ENCODE data around the gene RIPOR1.
A peak's percentile ranks its signal among the peaks of the same experiment; 100 is the strongest.

The RIPOR1 gene, protein sequence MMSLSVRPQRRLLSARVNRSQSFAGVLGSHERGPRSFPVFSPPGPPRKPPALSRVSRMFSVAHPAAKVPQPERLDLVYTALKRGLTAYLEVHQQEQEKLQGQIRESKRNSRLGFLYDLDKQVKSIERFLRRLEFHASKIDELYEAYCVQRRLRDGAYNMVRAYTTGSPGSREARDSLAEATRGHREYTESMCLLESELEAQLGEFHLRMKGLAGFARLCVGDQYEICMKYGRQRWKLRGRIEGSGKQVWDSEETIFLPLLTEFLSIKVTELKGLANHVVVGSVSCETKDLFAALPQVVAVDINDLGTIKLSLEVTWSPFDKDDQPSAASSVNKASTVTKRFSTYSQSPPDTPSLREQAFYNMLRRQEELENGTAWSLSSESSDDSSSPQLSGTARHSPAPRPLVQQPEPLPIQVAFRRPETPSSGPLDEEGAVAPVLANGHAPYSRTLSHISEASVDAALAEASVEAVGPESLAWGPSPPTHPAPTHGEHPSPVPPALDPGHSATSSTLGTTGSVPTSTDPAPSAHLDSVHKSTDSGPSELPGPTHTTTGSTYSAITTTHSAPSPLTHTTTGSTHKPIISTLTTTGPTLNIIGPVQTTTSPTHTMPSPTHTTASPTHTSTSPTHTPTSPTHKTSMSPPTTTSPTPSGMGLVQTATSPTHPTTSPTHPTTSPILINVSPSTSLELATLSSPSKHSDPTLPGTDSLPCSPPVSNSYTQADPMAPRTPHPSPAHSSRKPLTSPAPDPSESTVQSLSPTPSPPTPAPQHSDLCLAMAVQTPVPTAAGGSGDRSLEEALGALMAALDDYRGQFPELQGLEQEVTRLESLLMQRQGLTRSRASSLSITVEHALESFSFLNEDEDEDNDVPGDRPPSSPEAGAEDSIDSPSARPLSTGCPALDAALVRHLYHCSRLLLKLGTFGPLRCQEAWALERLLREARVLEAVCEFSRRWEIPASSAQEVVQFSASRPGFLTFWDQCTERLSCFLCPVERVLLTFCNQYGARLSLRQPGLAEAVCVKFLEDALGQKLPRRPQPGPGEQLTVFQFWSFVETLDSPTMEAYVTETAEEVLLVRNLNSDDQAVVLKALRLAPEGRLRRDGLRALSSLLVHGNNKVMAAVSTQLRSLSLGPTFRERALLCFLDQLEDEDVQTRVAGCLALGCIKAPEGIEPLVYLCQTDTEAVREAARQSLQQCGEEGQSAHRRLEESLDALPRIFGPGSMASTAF

DNA sequence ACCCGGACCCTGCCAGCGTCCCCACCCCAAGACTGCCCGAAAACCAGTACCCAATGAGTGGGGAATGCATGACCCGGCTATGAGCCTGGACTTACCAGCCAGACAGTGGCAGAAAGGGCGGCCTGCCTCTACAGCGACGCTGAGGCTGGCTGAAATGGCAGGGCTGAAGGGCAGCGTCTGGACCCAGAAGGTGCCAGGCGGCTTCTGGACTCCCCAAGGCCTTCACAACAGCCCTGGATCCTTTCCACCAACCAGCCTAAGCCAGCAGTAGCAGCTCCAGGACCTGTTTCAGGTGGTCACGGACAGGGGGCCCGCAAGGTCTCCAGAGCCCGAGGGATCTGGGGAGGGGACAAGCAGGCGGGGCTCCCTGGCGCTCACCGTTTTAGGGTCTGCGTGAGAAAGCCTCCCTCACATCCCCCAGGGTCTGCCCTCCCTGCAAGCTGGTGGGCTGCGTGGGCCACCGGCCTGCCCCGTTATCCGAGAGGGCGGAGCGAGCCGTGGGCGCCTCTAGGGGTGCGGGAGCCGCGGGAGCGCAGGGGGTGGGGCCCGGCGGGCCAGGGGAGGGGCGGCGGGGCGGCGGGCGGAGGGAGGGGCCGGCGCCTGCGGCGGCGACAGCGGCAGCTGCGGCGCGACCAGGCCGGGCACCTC lies at the start of gene RIPOR1:
Gene RIPOR1, plus strand, starts transcription at position 608 of the 648 bp plus-strand sequence. CDS start 9,618 bp downstream, outside the sequence.
- H3K27ac ChIP-seq: peak within 1 kb of the TSS; percentile 82
- TF ChIP-seq ZFX (IDR thresholded peaks at IDR 0.05): no peak
- TF ChIP-seq, protein P1, sequence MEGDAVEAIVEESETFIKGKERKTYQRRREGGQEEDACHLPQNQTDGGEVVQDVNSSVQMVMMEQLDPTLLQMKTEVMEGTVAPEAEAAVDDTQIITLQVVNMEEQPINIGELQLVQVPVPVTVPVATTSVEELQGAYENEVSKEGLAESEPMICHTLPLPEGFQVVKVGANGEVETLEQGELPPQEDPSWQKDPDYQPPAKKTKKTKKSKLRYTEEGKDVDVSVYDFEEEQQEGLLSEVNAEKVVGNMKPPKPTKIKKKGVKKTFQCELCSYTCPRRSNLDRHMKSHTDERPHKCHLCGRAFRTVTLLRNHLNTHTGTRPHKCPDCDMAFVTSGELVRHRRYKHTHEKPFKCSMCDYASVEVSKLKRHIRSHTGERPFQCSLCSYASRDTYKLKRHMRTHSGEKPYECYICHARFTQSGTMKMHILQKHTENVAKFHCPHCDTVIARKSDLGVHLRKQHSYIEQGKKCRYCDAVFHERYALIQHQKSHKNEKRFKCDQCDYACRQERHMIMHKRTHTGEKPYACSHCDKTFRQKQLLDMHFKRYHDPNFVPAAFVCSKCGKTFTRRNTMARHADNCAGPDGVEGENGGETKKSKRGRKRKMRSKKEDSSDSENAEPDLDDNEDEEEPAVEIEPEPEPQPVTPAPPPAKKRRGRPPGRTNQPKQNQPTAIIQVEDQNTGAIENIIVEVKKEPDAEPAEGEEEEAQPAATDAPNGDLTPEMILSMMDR (conservative IDR thresholded peaks at IDR 0.05): no peak

DNA sequence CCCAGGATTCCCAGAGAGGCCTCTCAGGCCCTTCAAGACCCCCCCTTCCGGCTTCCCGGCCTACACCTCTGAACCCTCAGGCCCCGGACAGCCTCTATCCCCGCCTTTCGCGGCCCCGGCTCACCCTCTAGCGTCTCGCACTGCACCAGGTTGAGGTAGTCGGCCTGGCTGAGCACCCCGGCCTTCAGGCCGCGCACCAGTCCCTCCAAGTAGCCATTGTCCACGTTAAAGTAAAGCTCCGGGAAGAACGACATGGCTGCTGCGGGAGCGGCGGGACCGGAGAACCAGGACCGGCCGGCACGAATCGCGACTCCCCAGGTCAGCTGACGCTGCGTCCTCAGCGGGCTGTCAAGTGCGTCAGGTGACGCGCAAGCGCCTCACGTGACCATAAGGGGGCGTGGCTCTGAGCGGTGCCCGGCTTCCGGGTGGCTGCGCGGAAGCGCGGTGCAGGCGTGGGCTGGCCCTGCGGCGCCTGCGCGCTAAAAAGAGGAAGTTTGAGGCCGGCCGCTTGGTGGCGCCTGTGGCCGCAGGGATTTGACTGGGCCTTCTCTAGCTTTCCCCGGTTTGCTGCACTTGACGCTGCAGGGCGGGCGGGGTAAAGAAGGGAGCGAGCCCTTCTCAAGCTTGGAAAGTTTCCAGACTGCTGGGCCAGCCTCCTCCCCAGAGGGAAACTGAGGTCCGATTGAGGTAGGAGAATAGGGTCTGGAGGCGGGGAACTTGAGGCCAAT lies 47.6 kb upstream of the RIPOR1 start, which contains the start of gene ATP6V0D1:
Gene ATP6V0D1, minus strand, starts transcription at position 325 of the 728 bp plus-strand sequence. Its CDS starts 71 bp downstream, at position 254.
- TF ChIP-seq ZFX (IDR thresholded peaks at IDR 0.05): peak; percentile 71
- TF ChIP-seq, protein P1 (conservative IDR thresholded peaks at IDR 0.05): peak; percentile 95
- H3K27ac ChIP-seq: peak within 1 kb of the TSS; percentile 74

DNA sequence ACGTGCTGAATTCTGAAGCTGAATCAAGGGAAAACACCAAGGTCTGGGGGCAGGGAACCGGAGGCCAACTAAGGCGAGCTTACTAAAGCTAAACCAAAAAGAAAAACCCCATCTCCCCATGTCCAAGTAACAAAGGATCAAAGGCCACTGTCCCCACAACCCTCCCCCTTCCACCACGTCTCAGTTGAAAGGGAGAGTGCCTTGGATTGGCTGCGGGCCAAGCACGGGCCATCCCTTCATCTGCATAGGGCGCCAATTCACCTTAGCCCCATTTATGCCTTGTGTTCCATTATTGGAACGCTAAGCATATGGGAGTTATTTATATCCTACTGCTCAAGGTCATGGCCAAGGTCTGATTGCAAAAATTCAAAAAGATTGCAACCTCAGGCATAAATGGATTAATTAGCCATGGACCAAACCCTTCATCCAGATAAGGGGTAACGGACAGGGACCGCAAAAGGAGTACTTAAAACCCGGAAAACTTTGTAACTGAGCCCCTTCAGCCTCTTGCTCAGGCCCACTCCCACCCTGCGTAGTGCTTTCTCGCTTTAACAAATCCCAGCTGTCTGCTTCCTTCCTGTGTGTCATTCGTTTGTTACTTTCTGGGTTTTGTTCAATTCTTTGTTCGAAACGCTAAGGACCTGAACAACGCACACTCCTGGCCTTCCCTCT lies 46.9 kb upstream of the RIPOR1 start:
- H3K27ac ChIP-seq: peak overlapping the region; percentile 74

DNA sequence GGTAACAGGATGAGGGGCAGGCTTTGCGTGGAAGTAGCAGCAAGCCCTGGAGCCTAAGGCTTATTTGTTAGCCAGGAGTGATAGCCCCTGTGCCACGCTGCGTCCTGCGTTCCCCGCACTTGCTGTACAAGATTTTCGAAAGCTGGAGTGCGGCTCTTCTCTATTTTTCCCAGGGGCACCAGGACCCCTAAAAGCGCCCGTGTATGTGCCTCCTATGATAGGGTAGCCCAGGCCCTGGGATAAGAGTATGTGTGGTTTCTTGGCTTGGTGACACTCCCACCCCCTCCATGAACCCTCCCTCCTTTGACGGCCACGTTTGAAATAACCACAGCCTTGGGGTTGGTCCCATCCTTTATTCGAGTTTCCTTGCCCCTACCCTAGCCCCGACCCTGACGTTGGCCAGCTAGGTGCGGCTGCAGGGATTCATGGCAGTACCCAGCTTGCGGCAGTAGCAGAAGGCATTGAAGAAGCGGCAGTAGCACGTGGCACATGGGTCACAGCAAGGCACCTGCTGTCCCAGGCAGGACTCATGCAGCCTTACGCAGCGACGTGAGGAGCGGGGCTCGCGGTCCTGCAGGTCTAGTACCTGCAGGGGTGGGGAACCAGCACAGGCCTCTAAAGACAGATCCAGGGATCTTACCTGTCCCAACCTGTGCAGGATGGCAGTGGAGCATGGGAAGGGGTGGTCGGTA lies 46.2 kb upstream of the RIPOR1 start:
- TF ChIP-seq, protein P1 (conservative IDR thresholded peaks at IDR 0.05): no peak
- TF ChIP-seq ZFX (IDR thresholded peaks at IDR 0.05): no peak
- peak overlapping the region; percentile 74; the same call in 1 of the 2 replicates for H3K27ac ChIP-seq

More for the DNA sequence above, 46.9 kb upstream of the RIPOR1 start:
- TF ChIP-seq, protein P1 (conservative IDR thresholded peaks at IDR 0.05): peak; percentile 58; the same call in 1 of the 2 replicates
- TF ChIP-seq ZFX (IDR thresholded peaks at IDR 0.05): no peak

DNA sequence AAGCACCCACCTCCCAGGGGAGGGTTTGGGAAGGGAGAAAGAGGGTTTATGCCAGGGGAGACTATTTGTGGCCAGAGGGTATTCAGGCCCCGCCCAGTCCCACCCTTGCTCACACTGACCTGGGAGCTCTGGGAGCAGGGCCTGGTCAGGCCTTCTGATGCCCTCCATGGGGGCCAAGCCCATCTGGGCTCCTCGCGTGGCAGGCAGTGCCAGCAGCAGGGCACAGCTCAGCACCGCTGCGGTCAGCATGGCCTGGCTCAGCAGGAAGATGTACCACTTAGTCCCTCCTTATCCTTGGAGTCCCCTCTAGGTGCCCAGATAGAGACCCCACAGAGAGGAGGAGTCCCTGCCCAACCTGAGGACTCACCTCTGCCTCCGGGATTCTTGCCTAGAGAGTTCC lies 45.5 kb upstream of the RIPOR1 start, which contains the start of gene AGRP:
Gene AGRP, minus strand, starts transcription at position 398 of the 400 bp plus-strand sequence. Its CDS starts 149 bp downstream, at position 249.
- no peak for TF ChIP-seq ZFX (IDR thresholded peaks at IDR 0.05)
- TF ChIP-seq, protein P1 (conservative IDR thresholded peaks at IDR 0.05): no peak
- H3K27ac ChIP-seq: no peak within 1 kb of the TSS; the same call in 1 of the 2 replicates
